Right cardiac atrium (tissue), 5 donors: ENCODE data around the gene ATP11A. TPM values are rescaled to one million over a fixed set of nuclear protein-coding genes. Genes with fewer than 3 reads are reported as not detected.
"Not testable (repeated sequence)": the region's sequence is repeated elsewhere in the genome, so short reads cannot be mapped to it uniquely, and the experiment has no call there.

ENCODE experiments used
- ATAC-seq, 2 donors: fragments of 200-7000 bp; cut with Tn5 transposase; one replicate each; pipeline versions ENCODE4 v1.8.0 to v1.9.1; 2020; ENCODE audit warnings: moderate library complexity in 2 of 2, mild to moderate bottlenecking in 1 of 2
- DNase-seq, 3 donors: peaks; one replicate each; pipeline ENCODE4 v3.0.0-alpha.2; 2020
- H3K27ac ChIP-seq: one replicate; pipeline ENCODE4 v1.5.1; 2013; ENCODE audit warnings: mild to moderate bottlenecking, low read length, control low read depth, moderate library complexity
- H3K27me3 ChIP-seq: one replicate; pipeline ENCODE4 v1.6.1; 2013; ENCODE audit not compliant: control insufficient read depth, insufficient read depth
- H3K4me1 ChIP-seq: one replicate; pipeline ENCODE4 v1.6.1; 2013; ENCODE audit warnings: low read length; ENCODE audit not compliant: control insufficient read depth, insufficient read depth
- H3K4me3 ChIP-seq: one replicate; pipeline ENCODE4 v1.5.1; 2013; ENCODE audit warnings: low read length, control low read depth
- H3K9me3 ChIP-seq: one replicate; pipeline ENCODE4 v1.6.1; 2013; ENCODE audit warnings: low read length; ENCODE audit not compliant: control insufficient read depth
- WGBS: extraction: QIAGEN DNeasy Blood & Tissue Kit; methylation state at CpG from one replicate; pipeline ENCODE4 v1.1.7; 2013; 5-methylcytosine and 5-hydroxymethylcytosine counted together
- intact Hi-C, 4 donors: fragments of 100-400 bp; cut with DNase I; formaldehyde crosslinking; loops; one replicate each; pipeline versions ENCODE4 v1.11.0 to v1.14.0; 2022 to 2023
- polyA plus RNA-seq: library from polyadenylated mRNA; stranded (reverse); fragments of 200-250 nt; gene quantifications from one replicate; pipeline ENCODE4 v1.2.3, GENCODE V29; 2013
- total RNA-seq, 4 donors: library from RNA; stranded (reverse); fragmentation: NEBNext Ultra II Directional; extraction: Animal tissue kit (Norgen Biotek cat#: 25700); gene quantifications; one replicate each; pipeline ENCODE4 v1.2.1, GENCODE V29; 2021
- donor health status: healthy with polysubstance abuse.
- donor health status: DM: no; HTN: yes; CAD: no.
- donor health status: DM: no; HTN: no; CAD: no.
- donor health status: DM: no; HTN: yes; CAD: no; lungs with severe emphysema.
- donor health status: DM: yes; HTN: yes; CAD: no.

Gene ATP11A
- total and polyA plus RNA-seq, 5 donors, result 19.5 to 100 (median 83.4) TPM

DNA sequence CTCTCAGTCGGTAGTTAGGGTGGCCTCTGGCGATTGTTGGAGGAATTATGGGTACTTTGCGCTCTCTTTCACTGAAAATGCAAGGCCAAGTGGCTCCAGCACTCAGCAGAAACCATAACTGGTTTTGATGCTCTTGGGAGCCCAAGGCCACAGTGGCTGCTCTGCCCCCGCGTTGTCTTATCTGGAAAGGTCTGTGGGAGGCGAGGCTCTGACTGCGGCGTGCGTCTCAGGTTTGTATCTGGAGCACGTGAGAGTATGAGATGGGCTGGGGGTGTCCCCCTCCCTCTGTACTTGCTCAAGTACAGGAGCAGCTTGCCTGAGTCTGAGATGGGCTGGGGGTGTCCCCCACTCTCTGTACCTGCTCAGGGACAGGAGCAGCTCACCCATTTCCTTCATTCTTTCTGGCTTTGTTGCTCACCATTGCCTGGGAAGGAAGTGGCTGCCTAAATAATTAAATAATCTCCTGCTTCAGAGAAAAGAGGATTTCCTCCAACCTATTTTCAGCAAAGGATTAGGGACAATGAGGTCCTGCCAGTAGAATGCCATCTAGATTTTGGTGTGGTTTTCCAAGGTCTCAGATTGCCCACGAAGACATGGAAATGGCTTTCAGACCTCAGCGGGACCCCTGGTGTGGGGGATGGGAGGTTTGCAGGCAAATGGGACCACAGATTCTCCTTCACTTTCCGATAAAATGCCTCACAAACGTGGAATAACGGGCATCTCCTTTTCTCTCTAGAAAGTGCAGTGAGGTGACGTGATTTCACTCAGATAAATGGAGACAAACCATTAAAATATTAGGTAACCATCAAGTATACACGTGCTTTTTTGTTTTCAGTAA lies 14.7 kb downstream of the ATP11A start:
- no peak for DNase-seq
- no peak overlapping the region for H3K4me3 ChIP-seq
- no peaks in the 10 kb centered on the region for H3K9me3 ChIP-seq
- WGBS, result 44% methylated on average over 17 of the region's 17 CpGs
- H3K4me1 ChIP-seq, result peaks cover 5% of the 10 kb centered on the region
- ATAC-seq, result peak in 1 of 2 donors; percentile 8
- intact Hi-C loops, result no loop called here
- H3K27ac ChIP-seq, result peak overlapping the region; percentile 60
- no peaks in the 10 kb centered on the region for H3K27me3 ChIP-seq

DNA sequence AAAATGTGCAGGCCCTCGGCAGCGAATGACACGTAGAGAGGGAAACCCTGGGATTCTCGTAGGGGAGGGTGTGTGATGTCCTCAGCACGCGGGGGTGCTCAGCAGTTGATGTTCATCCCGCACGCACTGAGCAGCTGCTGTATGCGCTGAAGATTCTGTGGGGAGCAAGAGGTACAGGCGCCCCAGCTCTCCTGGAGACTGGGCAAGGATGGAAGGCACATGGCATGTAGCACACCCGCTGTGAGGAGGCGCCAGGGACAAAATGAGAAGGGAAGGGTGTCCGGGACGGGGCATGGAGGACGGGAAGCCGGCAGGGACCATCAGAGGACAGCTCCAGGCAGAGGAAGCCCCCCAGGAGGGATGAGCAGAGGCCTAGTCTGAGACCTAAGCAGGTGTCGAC lies 15.4 kb downstream of the ATP11A start:
- Histone ChIP-seq H3K9me3 (no peaks in the 10 kb centered on the region), H3K27me3 (no peaks in the 10 kb centered on the region), H3K4me3 (no peak overlapping the region), H3K4me1 (peaks cover 8% of the 10 kb centered on the region), H3K27ac (peak overlapping the region; percentile 2)
- no peak for ATAC-seq
- 79% methylated on average over 17 of the region's 17 CpGs for WGBS
- no peak for DNase-seq
- intact Hi-C loops, result no loop called here

DNA sequence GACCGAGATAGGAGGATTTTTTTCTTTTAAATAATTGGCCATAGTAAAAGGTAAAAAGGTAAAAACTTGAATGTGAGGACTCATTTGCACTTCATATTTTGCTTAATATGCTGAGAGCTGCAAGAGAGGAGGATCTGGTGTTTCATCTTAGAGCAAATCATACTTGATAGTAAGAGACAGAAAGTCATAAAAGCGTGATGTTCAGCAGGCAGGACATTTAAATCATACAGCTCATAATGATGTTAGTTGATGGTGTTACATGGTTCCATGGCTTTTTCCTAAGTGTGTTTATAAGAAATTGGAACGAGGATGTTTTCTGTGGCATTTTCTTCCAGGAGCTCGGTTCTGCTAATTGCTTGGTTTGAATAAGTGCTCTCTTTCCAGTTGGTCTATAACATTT lies 16.3 kb downstream of the ATP11A start:
- Histone ChIP-seq H3K4me3 (no peak overlapping the region), H3K9me3 (no peaks in the 10 kb centered on the region), H3K27ac (no peak overlapping the region), H3K4me1 (peaks cover 10% of the 10 kb centered on the region), H3K27me3 (no peaks in the 10 kb centered on the region)
- WGBS, result 96% methylated on average over 4 of the region's 4 CpGs
- ATAC-seq (no peak), DNase-seq (no peak)
- intact Hi-C loops, result no loop called here

DNA sequence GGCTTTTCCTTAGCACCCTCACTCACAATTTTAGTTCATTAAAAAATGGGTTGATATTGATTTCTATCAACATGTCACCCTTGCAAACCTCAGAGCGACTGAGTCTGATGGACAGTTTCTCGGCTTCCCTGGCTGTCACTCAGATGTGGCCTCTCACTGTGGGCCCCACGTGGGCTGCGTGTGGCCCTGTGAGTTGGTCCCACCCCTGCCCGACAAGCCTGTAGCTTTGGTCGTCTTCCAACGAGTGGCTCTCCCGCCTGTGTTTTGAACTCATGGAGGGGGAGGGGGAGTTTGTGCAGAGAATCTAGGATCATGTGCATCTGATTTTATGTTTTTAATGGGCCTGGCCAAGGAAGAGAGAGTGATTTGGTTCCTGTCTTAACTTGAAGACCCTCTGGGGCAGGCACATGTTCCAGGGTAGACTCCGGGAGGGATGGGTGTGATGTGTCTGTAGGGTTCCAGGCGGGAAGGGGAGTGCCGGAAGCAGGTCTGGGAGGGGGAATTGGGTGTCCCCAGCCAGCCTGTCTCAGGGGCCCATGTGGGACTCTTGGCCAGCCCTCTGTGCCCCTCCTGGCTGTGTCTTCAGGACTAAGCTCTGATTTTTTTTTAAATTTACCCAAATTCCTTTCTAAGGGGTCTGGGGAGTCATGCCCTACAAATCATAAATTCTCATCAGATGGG lies 18.9 kb downstream of the ATP11A start:
- intact Hi-C loops, result no loop called here
- Histone ChIP-seq H3K4me3 (no peak overlapping the region), H3K27ac (no peak overlapping the region), H3K9me3 (no peaks in the 10 kb centered on the region), H3K4me1 (peaks cover 15% of the 10 kb centered on the region), H3K27me3 (no peaks in the 10 kb centered on the region)
- WGBS, result 66% methylated on average over 11 of the region's 11 CpGs
- peak in 1 of 3 donors; percentile 49 for DNase-seq
- no peak for ATAC-seq

DNA sequence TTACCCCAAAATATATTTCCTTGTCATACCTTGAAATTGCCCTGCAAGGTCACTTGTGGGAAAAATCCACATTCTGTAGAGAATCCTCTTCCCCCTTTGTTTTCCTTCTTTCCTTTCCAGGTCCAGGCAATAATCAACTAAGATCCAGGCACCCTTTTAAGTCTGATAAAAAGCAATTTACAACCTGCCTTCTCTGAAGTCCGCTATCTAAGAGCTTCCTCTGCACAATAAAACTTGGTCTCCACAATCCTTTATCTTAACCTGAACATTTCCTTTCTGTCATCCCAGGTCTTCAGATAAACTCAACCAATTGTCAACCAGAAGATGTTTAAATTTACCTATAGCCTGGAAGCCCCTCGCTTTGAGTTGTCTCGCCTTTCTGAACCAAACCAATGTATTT lies 19.5 kb downstream of the ATP11A start:
- H3K4me3 ChIP-seq, intact Hi-C loops, H3K27ac ChIP-seq, DNase-seq, H3K27me3 ChIP-seq, ATAC-seq, H3K9me3 ChIP-seq: not testable (repeated sequence)
- H3K4me1 ChIP-seq, result peaks cover 12% of the 10 kb centered on the region
- 96% methylated on average over 3 of the region's 3 CpGs for WGBS

DNA sequence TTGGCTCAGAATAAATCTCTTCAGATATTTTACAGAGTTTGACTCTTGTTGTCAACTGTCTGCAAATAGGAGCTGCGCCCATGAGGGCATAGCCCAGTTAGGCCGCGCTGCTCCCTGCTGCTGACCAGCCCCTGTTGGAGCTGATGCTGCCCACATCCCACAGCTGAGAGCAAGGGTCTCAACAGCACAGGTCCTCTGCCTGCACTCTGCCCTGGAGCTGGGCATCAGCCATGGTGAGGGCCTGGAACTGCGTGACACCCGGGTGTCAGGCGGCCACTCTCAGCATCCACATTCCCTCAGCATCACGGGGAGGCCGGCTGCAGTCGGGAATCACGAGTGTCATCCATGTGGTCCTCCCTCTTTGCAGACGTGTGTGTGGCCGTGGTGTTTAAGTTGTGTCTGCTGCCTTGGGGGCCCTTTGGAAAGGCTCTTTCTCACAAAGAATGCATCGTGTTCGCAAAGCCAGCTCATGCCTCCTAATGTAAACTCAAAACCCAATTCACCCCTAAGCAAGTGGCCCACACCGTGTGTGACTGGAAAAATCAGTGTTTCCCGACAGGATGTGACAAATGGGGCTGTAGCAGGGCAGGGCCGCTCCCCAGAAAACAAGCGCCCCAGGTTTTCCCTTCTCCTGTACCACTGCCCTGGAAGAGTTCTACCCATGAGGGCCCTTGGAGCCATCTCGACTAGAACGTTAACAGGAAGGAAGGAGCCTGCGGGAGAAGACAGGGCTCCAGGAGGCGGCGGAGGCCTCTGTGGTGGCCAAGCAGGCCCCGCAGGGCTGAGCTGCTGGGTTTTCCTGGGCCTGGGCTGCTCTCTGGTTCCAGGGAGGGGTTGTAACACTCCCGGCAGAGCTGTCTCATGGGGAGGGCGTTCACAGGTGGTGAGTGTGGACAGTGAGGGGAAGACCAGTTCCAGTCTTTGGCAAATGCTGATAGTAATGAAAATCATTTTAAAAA lies 20.3 kb downstream of the ATP11A start:
- Histone ChIP-seq H3K4me1 (peaks cover 10% of the 10 kb centered on the region), H3K4me3 (no peak overlapping the region), H3K9me3 (no peaks in the 10 kb centered on the region), H3K27me3 (no peaks in the 10 kb centered on the region), H3K27ac (peak overlapping the region; percentile 54)
- 79% methylated on average over 26 of the region's 26 CpGs for WGBS
- DNase-seq (peak in 2 of 3 donors; percentile 15 to 48), ATAC-seq (no peak)
- intact Hi-C loops, result no loop called here

DNA sequence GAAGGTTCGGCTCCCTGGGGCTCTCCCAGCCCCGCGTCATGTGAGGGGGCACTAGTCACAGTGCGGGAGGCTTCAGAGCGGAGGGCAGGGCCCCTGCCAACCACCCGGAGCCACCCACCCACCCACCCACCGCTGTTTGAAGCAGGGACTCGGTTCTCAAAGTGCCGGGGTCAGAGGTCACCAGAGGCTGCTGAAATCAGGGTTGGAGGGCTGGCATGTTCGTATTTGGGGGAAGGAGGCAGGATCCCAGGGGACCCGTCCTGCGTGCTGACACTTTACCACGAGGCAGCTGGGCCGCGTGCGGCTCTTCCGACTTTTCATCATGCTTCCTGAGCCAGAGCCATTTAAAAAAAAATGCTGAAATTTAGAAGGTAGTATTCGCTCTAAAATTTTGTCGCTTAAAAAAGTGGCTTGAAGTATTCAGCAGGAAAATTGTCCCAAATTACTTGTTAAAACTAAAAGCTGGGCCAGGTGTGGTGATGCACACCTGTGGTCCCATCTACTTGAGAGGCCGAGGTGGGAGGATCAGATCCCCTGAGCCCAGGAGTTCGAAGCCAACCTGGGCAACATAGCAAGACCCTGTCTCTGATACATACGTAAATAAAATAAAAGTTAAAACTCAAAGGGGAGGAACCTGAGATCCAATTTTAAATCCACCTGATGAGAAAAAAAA lies 21.2 kb downstream of the ATP11A start:
- H3K4me1 ChIP-seq, result peaks cover 10% of the 10 kb centered on the region
- no peaks in the 10 kb centered on the region for H3K27me3 ChIP-seq
- H3K27ac ChIP-seq, result peak overlapping the region; percentile 96
- H3K4me3 ChIP-seq, result no peak overlapping the region
- intact Hi-C loops, result no loop called here
- no peaks in the 10 kb centered on the region for H3K9me3 ChIP-seq
- WGBS, result 51% methylated on average over 22 of the region's 22 CpGs
- no peak for ATAC-seq
- peak; percentile 63 to 83 (median 73) for DNase-seq

DNA sequence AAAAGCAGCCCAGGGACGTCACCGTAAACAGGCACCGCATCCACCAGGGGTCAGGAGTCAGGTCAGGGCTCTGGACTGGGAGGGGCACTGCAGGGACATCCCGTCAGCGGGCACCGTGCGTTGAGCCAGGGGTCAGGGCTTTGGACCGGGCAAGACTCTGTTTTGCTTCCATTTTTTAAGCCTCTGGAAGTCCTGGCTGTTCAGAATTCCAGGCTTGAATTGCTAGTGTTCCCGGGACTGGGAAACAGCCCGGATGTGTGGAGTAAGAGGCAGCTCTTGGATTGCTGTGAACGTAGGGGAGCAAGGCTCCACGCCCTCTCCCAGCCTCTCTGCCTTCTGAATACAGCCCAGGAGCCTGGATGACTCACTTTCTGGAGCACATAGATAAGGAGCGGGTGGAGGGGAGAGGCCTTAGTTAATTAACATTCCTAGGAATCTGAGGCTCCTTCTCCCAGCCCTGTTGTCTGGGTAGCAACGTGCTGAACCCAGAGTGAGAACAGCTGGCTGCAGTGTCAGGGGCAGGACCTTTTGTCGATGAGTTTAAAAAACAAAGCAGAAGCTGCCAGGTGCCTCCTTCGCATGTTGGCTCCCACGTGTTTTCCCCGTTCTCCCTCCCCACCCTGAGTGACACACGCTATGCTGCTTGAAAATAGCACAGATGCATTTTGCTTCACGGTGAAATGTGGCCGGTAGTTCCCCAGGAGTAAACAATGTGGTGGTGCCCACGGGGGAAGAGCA lies 21.9 kb downstream of the ATP11A start:
- peaks cover 10% of the 10 kb centered on the region for H3K4me1 ChIP-seq
- intact Hi-C loops, result no loop called here
- H3K4me3 ChIP-seq, result no peak overlapping the region
- DNase-seq (peak; percentile 87 to 94 (median 89)), ATAC-seq (peak; percentile 97)
- H3K27me3 ChIP-seq, result no peaks in the 10 kb centered on the region
- H3K27ac ChIP-seq, result peak overlapping the region; percentile 96
- H3K9me3 ChIP-seq, result no peaks in the 10 kb centered on the region
- 9% methylated on average over 22 of the region's 22 CpGs for WGBS

DNA sequence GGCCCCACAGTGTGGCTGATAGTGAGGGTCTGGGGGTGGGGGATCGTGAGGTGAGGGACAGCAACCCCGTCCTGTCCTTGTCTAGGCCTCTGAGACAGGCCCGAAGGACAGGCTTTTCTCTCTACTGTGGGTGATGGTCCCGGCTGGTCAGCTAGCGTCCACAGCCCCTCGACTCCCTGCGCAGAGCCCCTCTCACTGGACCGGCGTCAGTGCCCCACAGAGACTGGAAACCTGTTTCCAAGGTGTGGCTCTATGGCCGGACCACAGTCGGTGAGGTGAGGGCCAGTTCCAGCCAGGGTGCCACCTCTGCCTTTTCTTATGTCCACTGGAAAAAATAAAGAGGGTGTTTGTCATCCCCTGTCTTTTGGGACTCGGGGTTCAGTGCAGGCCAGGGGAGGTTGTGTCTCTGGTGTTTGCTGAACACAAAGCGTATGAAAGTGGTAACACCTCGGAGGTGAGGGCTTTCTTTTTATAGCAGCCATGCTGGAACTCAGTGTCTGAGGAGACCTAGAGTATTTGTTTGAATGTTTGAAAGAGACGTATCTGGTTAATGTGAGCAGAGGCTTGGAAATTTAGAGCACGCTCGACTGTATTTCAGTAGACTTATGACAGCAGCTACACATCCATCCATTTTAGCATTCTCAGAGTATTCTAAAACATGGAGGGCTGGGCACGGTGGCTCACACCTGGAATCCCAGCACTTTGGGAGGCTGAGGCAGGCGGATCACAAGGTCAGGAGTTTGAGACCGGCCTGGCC lies 22.8 kb downstream of the ATP11A start:
- H3K27me3 ChIP-seq, result no peaks in the 10 kb centered on the region
- 78% methylated on average over 20 of the region's 20 CpGs for WGBS
- no peaks in the 10 kb centered on the region for H3K9me3 ChIP-seq
- intact Hi-C loops, result no loop called here
- DNase-seq (peak; percentile 14 to 57 (median 50)), ATAC-seq (peak in 1 of 2 donors; percentile 0)
- peaks cover 10% of the 10 kb centered on the region for H3K4me1 ChIP-seq
- H3K4me3 ChIP-seq, result no peak overlapping the region
- H3K27ac ChIP-seq, result peak overlapping the region; percentile 96
